Measurements from ENCODE around the gene KLF8. TPM values are rescaled to one million over a fixed set of nuclear protein-coding genes. Genes with fewer than 3 reads are reported as not detected.

Gene KLF8
- total RNA-seq, 1 experiment from 2014 or later, result 11.1 TPM

GRCh38 chrX:56289449-56289848, 57.3 kb downstream of the KLF8 start:
- CTCF ChIA-PET, result no interaction called here
- H3K27me3 Mint-ChIP-seq (ENCODE audit: low read depth), result no peaks in the 10 kb centered on the region
- no peak for TF ChIP-seq ELF4 (CRISPR knock-in tag; IDR thresholded peaks at IDR 0.05; ENCODE audit: low read depth)
- H3K36me3 Mint-ChIP-seq, result peaks cover 4% of the 10 kb centered on the region
- H3K9me3 Mint-ChIP-seq, result peaks cover 21% of the 10 kb centered on the region
- no peak for DNase-seq (ENCODE audit: low spot score)
- POLR2A ChIA-PET, result no interaction called here
- H3K4me1 Mint-ChIP-seq, result no peaks in the 10 kb centered on the region
- no peak overlapping the region for H3K4me3 Mint-ChIP-seq
- ATAC-seq, result no peak
- no peak overlapping the region for H3K27ac Mint-ChIP-seq

DNA sequence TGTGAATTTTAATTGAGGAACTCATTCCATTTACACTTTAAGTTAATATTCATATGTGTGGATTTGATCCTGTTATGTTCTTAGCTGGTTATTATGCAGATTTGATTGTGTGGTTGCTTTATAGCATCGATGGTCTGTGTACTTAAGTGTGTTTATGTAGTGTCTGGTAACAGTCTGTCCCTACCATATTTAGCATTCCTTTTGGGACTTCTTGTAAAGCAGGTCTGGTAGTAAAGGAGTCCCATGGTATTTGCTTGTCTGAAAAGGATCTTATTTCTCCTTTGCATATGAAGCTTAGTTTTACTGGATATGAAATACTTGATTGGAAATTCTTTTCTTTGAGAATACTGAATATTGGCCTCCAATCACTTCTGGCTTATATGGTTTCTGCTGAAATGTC, 76.6 kb downstream of the KLF8 start:
- H3K9me3 Mint-ChIP-seq, result peaks cover 28% of the 10 kb centered on the region
- TF ChIP-seq SP1 (CRISPR knock-in tag; conservative IDR thresholded peaks at IDR 0.05) (no peak), SMAD3 (CRISPR knock-in tag; IDR thresholded peaks at IDR 0.05; ENCODE audit: borderline replicate concordance) (no peak), E2F1 (CRISPR knock-in tag; IDR thresholded peaks at IDR 0.05) (no peak), TCF7 (CRISPR knock-in tag; IDR thresholded peaks at IDR 0.05; ENCODE audit: low read depth) (no peak), CREB1 (CRISPR knock-in tag; IDR thresholded peaks at IDR 0.05) (no peak), TEAD4 (CRISPR knock-in tag; IDR thresholded peaks at IDR 0.05) (no peak), ZNF219 (CRISPR knock-in tag; IDR thresholded peaks at IDR 0.05; ENCODE audit: borderline replicate concordance) (no peak)
- POLR2A ChIA-PET, result no interaction called here
- peaks cover 6% of the 10 kb centered on the region; the same call in 1 of the 2 replicates for H3K36me3 Mint-ChIP-seq
- no peak for DNase-seq (ENCODE audit: low spot score)
- H3K27me3 Mint-ChIP-seq (ENCODE audit: low read depth), result no peaks in the 10 kb centered on the region
- no peaks in the 10 kb centered on the region for H3K4me1 Mint-ChIP-seq
- CTCF ChIA-PET, result no interaction called here
- H3K27ac Mint-ChIP-seq, result no peak overlapping the region
- H3K4me3 Mint-ChIP-seq, result no peak overlapping the region
- no peak for ATAC-seq

DNA sequence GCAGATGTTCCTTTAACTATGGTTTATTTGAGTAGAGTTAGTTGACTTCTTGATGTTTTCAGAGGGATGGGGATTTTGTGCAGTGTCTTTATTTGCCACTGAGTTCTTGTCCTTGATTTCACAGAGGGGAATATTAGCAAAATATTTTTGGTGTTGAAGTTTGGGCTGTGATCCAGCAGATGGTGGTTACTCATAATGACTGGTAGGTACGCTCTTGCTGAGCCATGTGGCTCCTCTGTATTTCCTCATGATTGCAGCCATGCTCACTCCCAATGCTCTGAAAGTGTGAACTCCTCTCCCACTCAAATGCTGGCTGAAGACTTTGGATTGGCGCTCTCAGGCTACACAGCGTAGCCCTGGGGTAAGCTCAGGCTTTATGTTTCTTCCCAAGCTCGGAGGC, 77.7 kb downstream of the KLF8 start:
- ATAC-seq (no peak), DNase-seq (ENCODE audit: low spot score) (no peak)
- ChIA-PET CTCF (no interaction called here), POLR2A (no interaction called here)
- Mint-ChIP-seq H3K9me3 (peaks cover 28% of the 10 kb centered on the region), H3K27me3 (ENCODE audit: low read depth) (no peaks in the 10 kb centered on the region), H3K36me3 (peaks cover 6% of the 10 kb centered on the region; the same call in 1 of the 2 replicates), H3K4me1 (no peaks in the 10 kb centered on the region), H3K4me3 (no peak overlapping the region), H3K27ac (no peak overlapping the region)
- no peak for TF ChIP-seq ZNF423 (CRISPR knock-in tag; IDR thresholded peaks at IDR 0.05)
- no peak for TF ChIP-seq ZNF317 (CRISPR knock-in tag; IDR thresholded peaks at IDR 0.05; ENCODE audit: borderline replicate concordance, low read depth)
- TF ChIP-seq KAT7 (CRISPR knock-in tag; IDR thresholded peaks at IDR 0.05; ENCODE audit: borderline replicate concordance), result no peak
- TF ChIP-seq ZNF532 (CRISPR knock-in tag; IDR thresholded peaks at IDR 0.05; ENCODE audit: borderline replicate concordance), result no peak
- TF ChIP-seq ERG (CRISPR knock-in tag; IDR thresholded peaks at IDR 0.05), result no peak
- TF ChIP-seq E2F4 (CRISPR knock-in tag; IDR thresholded peaks at IDR 0.05; ENCODE audit: borderline replicate concordance, low read depth), result no peak
- TF ChIP-seq SP1 (CRISPR knock-in tag; conservative IDR thresholded peaks at IDR 0.05), result no peak
- no peak for TF ChIP-seq ELF4 (CRISPR knock-in tag; IDR thresholded peaks at IDR 0.05; ENCODE audit: low read depth)
- TF ChIP-seq, protein P1, sequence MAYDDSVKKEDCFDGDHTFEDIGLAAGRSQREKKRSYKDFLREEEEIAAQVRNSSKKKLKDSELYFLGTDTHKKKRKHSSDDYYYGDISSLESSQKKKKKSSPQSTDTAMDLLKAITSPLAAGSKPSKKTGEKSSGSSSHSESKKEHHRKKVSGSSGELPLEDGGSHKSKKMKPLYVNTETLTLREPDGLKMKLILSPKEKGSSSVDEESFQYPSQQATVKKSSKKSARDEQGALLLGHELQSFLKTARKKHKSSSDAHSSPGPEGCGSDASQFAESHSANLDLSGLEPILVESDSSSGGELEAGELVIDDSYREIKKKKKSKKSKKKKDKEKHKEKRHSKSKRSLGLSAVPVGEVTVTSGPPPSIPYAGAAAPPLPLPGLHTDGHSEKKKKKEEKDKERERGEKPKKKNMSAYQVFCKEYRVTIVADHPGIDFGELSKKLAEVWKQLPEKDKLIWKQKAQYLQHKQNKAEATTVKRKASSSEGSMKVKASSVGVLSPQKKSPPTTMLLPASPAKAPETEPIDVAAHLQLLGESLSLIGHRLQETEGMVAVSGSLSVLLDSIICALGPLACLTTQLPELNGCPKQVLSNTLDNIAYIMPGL (CRISPR knock-in tag; IDR thresholded peaks at IDR 0.05), result no peak
- no peak for TF ChIP-seq FOXP4 (CRISPR knock-in tag; IDR thresholded peaks at IDR 0.05)
